Kidney (tissue), 14 donors: ENCODE measurements around the gene PTPRQ. TPM values are rescaled to one million over a fixed set of nuclear protein-coding genes. Genes with fewer than 3 reads are reported as not detected.

Experiments
- DNase-seq, 5 donors: peaks; one replicate each; pipeline ENCODE4 v3.0.0-alpha.2; 2013 to 2020
- FAIRE-seq: peaks from 2 replicates; lab custom pipeline; 2012; peaks lifted over from hg19 to GRCh38; lab: Jason Lieb, UNC
- H3K27ac ChIP-seq, 2 donors: one replicate each; pipeline ENCODE4 v1.7.0; 2013; ENCODE audit warnings: low read depth in 2 of 2, low read length in 2 of 2, inconsistent platforms in 1 of 2
- H3K27me3 ChIP-seq: one replicate; pipeline ENCODE4 v1.7.1; 2013; ENCODE audit warnings: low read length, inconsistent platforms; ENCODE audit not compliant: control insufficient read depth, insufficient read depth
- H3K36me3 ChIP-seq, 3 donors: one replicate each; pipeline versions ENCODE4 v1.7.0 to v1.7.1; 2013; ENCODE audit warnings: low read length in 3 of 3, control low read depth in 1 of 3, inconsistent platforms in 1 of 3; ENCODE audit not compliant: insufficient read depth in 3 of 3, control insufficient read depth in 2 of 3
- H3K4me1 ChIP-seq, 3 donors: one replicate each; pipeline versions ENCODE4 v1.7.0 to v1.7.1; 2013; ENCODE audit warnings: low read length in 3 of 3, inconsistent platforms in 1 of 3, low read depth in 1 of 3; ENCODE audit not compliant: control insufficient read depth in 2 of 3, insufficient read depth in 2 of 3
- H3K4me3 ChIP-seq, 3 donors: one replicate each; pipeline versions ENCODE4 v1.7.0 to v1.8.1; 2013; ENCODE audit warnings: low read length in 3 of 3, control low read depth in 1 of 3, inconsistent platforms in 1 of 3
- H3K9ac ChIP-seq, 3 donors: one replicate each; pipeline versions ENCODE4 v1.7.0 to v1.7.1; 2013; ENCODE audit warnings: low read length in 3 of 3, control low read depth in 1 of 3, inconsistent platforms in 1 of 3
- H3K9me3 ChIP-seq, 3 donors: one replicate each; pipeline versions ENCODE4 v1.7.0 to v1.7.1; 2013; ENCODE audit warnings: low read length in 3 of 3, control low read depth in 1 of 3, inconsistent platforms in 1 of 3; ENCODE audit not compliant: control insufficient read depth in 2 of 3, insufficient read depth in 1 of 3
- CTCF ChIP-seq: IDR thresholded peaks from 3 replicates; pipeline ENCODE4 v1.5.1; 2012; ENCODE audit warnings: mild to moderate bottlenecking, moderate library complexity, borderline replicate concordance; ENCODE audit not compliant: insufficient read depth; ENCODE audit errors: extremely low read depth
- intact Hi-C: fragments of 100-400 bp; cut with DNase I; formaldehyde crosslinking; loops from one replicate; pipeline ENCODE4 v1.11.1; 2022
- polyA plus RNA-seq: library from polyadenylated mRNA; stranded (reverse); fragments of 350-450 nt; fragmentation: Illumina TruSeq; extraction: RNeasy Lipid Tissue Mini Kit (QIAGEN cat#74804); gene quantifications from one replicate; pipeline ENCODE4 v1.2.3, GENCODE V29; 2014; ENCODE audit warnings: low read depth, low replicate concordance; ENCODE audit not compliant: insufficient read depth
- total RNA-seq: library from RNA; stranded (reverse); fragmentation: NEBNext Ultra II Directional; extraction: Animal tissue kit (Norgen Biotek cat#: 25700); gene quantifications from one replicate; pipeline ENCODE4 v1.2.1, GENCODE V29; 2021
- donor health status: control.
- donor health status: control.
- donor health status: control.
- donor health status: control.
- donor health status: control.
- donor health status: DM: yes; HTN: yes; CAD: no.
- donor health status: Normal renal cell carcinoma (clear cell type).

PTPRQ gene
- total and polyA plus RNA-seq, 2 donors from 2014 or later = 0.25 to 3.1 TPM

GRCh38 chr12:80404629-80405028, 39.4 kb upstream of the PTPRQ start:
- no peak for TF ChIP-seq CTCF
- Histone ChIP-seq H3K4me1 (peaks cover 0 to 6% (median 0%) of the 10 kb centered on the region in 3 donors), H3K27ac (no peak overlapping the region), H3K36me3 (no peaks in the 10 kb centered on the region), H3K9me3 (no peaks in the 10 kb centered on the region), H3K9ac (no peak overlapping the region), H3K27me3 (no peaks in the 10 kb centered on the region), H3K4me3 (no peak overlapping the region)
- DNase-seq (no peak), FAIRE-seq (no peak)
- intact Hi-C loops = no loop called here

- FAIRE-seq (no peak), DNase-seq (no peak)
- TF ChIP-seq CTCF = no peak
- intact Hi-C loops = no loop called here
- no peaks in the 10 kb centered on the region for H3K36me3 ChIP-seq
- no peak overlapping the region for H3K27ac ChIP-seq
- no peaks in the 10 kb centered on the region for H3K4me1 ChIP-seq
- no peak overlapping the region for H3K9ac ChIP-seq
- H3K4me3 ChIP-seq = no peak overlapping the region
- H3K9me3 ChIP-seq = no peaks in the 10 kb centered on the region
- no peaks in the 10 kb centered on the region for H3K27me3 ChIP-seq
Measured at GRCh38 chr12:80406253-80406652, 37.8 kb upstream of the PTPRQ start.

GRCh38 chr12:80411787-80412186, 32.2 kb upstream of the PTPRQ start:
- TF ChIP-seq CTCF = no peak
- Histone ChIP-seq H3K27me3 (no peaks in the 10 kb centered on the region), H3K36me3 (no peaks in the 10 kb centered on the region), H3K27ac (no peak overlapping the region), H3K9ac (no peak overlapping the region), H3K9me3 (no peaks in the 10 kb centered on the region), H3K4me1 (no peaks in the 10 kb centered on the region), H3K4me3 (no peak overlapping the region)
- DNase-seq (no peak), FAIRE-seq (no peak)
- intact Hi-C loops = no loop called here

- FAIRE-seq (peak; percentile 98), DNase-seq (peak in 2 of 5 donors; percentile 67 to 74)
- intact Hi-C loops = no loop called here
Measured at GRCh38 chr12:80412343-80412953, 31.6 kb upstream of the PTPRQ start.

More at GRCh38 chr12:80412343-80412953, 31.6 kb upstream of the PTPRQ start:
- Histone ChIP-seq H3K4me3 (no peak overlapping the region), H3K27ac (no peak overlapping the region), H3K36me3 (no peaks in the 10 kb centered on the region), H3K9ac (no peak overlapping the region), H3K4me1 (no peaks in the 10 kb centered on the region), H3K27me3 (no peaks in the 10 kb centered on the region), H3K9me3 (no peaks in the 10 kb centered on the region)
- peak; percentile 69 for TF ChIP-seq CTCF
